Thymus (tissue), 11 donors: ENCODE data around the gene KIRREL3. TPM values are rescaled to one million over a fixed set of nuclear protein-coding genes. Genes with fewer than 3 reads are reported as not detected.

Experiments
- DNase-seq, 9 donors: peaks; one replicate each; pipeline ENCODE4 v3.0.0-alpha.2; 2013; ENCODE audit warnings: low spot score in 9 of 9, low read depth in 6 of 9, missing footprints in 1 of 9
- H3K27ac ChIP-seq, 2 donors: one replicate each; pipeline ENCODE4 v1.5.1; 2013; ENCODE audit warnings: control low read depth in 1 of 2, low read depth in 1 of 2, low read length in 1 of 2, mild to moderate bottlenecking in 1 of 2, moderate library complexity in 1 of 2
- H3K27me3 ChIP-seq, 2 donors: one replicate each; pipeline ENCODE4 v1.5.1; 2013; ENCODE audit warnings: low read length in 1 of 2; ENCODE audit not compliant: control insufficient read depth in 2 of 2, insufficient read depth in 1 of 2
- H3K36me3 ChIP-seq, 2 donors: one replicate each; pipeline ENCODE4 v1.5.1; 2013; ENCODE audit warnings: low read length in 1 of 2, mild to moderate bottlenecking in 1 of 2, moderate library complexity in 1 of 2; ENCODE audit not compliant: control insufficient read depth in 2 of 2, insufficient read depth in 2 of 2
- H3K4me1 ChIP-seq, 2 donors: one replicate each; pipeline ENCODE4 v1.5.1; 2013; ENCODE audit warnings: low read length in 2 of 2; ENCODE audit not compliant: control insufficient read depth in 2 of 2, insufficient read depth in 2 of 2
- H3K4me3 ChIP-seq, 2 donors: one replicate each; pipeline ENCODE4 v1.5.1; 2013; ENCODE audit warnings: low read length in 2 of 2, control low read depth in 1 of 2, mild to moderate bottlenecking in 1 of 2
- H3K9me3 ChIP-seq, 2 donors: one replicate each; pipeline ENCODE4 v1.5.1; 2013; ENCODE audit warnings: low read length in 1 of 2, mild to moderate bottlenecking in 1 of 2; ENCODE audit not compliant: control insufficient read depth in 2 of 2, insufficient read depth in 1 of 2
- WGBS: extraction: QIAGEN DNeasy Blood & Tissue Kit; methylation state at CpG from one replicate; pipeline ENCODE4 v1.1.7; 2013; 5-methylcytosine and 5-hydroxymethylcytosine counted together
- polyA plus RNA-seq: library from polyadenylated mRNA; stranded (reverse); fragments of 200-250 nt; gene quantifications from one replicate; pipeline ENCODE4 v1.2.3, GENCODE V29; 2013
- total RNA-seq: library from RNA; stranded (reverse); fragments of 120-200 nt; gene quantifications from one replicate; pipeline ENCODE4 v1.2.4, GENCODE V29; 2013
- donor health status: healthy.

Gene KIRREL3
- total and polyA plus RNA-seq, 2 donors = 0.09 to 0.14 TPM

- 90% methylated on average over 3 of the region's 3 CpGs for WGBS
- Histone ChIP-seq H3K4me3 (no peak overlapping the region), H3K27ac (no peak overlapping the region), H3K27me3 (no peaks in the 10 kb centered on the region), H3K9me3 (no peaks in the 10 kb centered on the region), H3K36me3 (no peaks in the 10 kb centered on the region), H3K4me1 (no peaks in the 10 kb centered on the region)
- DNase-seq = no peak
Observed at GRCh38 chr11:126663749-126664592, 336.6 kb downstream of the KIRREL3 start.

- Histone ChIP-seq H3K27ac (no peak overlapping the region), H3K36me3 (no peaks in the 10 kb centered on the region), H3K27me3 (no peaks in the 10 kb centered on the region), H3K4me1 (no peaks in the 10 kb centered on the region), H3K4me3 (no peak overlapping the region), H3K9me3 (no peaks in the 10 kb centered on the region)
- no peak for DNase-seq
- WGBS = 73% methylated on average over 8 of the region's 8 CpGs
Observed at GRCh38 chr11:126662035-126662790, 338.4 kb downstream of the KIRREL3 start.

- H3K36me3 ChIP-seq = no peaks in the 10 kb centered on the region
- peaks cover 0 to 2% of the 10 kb centered on the region in 2 donors for H3K27me3 ChIP-seq
- H3K4me1 ChIP-seq = no peaks in the 10 kb centered on the region
- H3K4me3 ChIP-seq = no peak overlapping the region
- no peak for DNase-seq
- H3K27ac ChIP-seq = no peak overlapping the region
- 82% methylated on average over 2 of the region's 2 CpGs for WGBS
- no peaks in the 10 kb centered on the region for H3K9me3 ChIP-seq
Observed at GRCh38 chr11:126660761-126661425, 339.7 kb downstream of the KIRREL3 start.

GRCh38 chr11:126660321-126660720, 340.2 kb downstream of the KIRREL3 start:
- 84% methylated on average over 5 of the region's 5 CpGs for WGBS
- no peak overlapping the region for H3K4me3 ChIP-seq
- no peaks in the 10 kb centered on the region for H3K9me3 ChIP-seq
- H3K36me3 ChIP-seq = no peaks in the 10 kb centered on the region
- H3K27me3 ChIP-seq = peaks cover 0 to 2% of the 10 kb centered on the region in 2 donors
- DNase-seq = no peak
- H3K27ac ChIP-seq = no peak overlapping the region
- H3K4me1 ChIP-seq = no peaks in the 10 kb centered on the region

GRCh38 chr11:126658306-126659056, 342.1 kb downstream of the KIRREL3 start:
- WGBS = 73% methylated on average over 6 of the region's 6 CpGs
- no peaks in the 10 kb centered on the region for H3K9me3 ChIP-seq
- H3K27me3 ChIP-seq = peaks cover 0 to 2% of the 10 kb centered on the region in 2 donors
- H3K36me3 ChIP-seq = no peaks in the 10 kb centered on the region
- no peak for DNase-seq
- H3K4me3 ChIP-seq = no peak overlapping the region
- no peaks in the 10 kb centered on the region for H3K4me1 ChIP-seq
- H3K27ac ChIP-seq = no peak overlapping the region

- Histone ChIP-seq H3K36me3 (no peaks in the 10 kb centered on the region), H3K27me3 (peaks cover 0 to 2% of the 10 kb centered on the region in 2 donors), H3K4me3 (no peak overlapping the region), H3K4me1 (no peaks in the 10 kb centered on the region), H3K27ac (no peak overlapping the region), H3K9me3 (no peaks in the 10 kb centered on the region)
- no peak for DNase-seq
- WGBS = 67% methylated on average over 2 of the region's 2 CpGs
Observed at GRCh38 chr11:126655807-126656128, 344.8 kb downstream of the KIRREL3 start.

GRCh38 chr11:126654886-126655806, 345.4 kb downstream of the KIRREL3 start:
- no peak overlapping the region for H3K27ac ChIP-seq
- no peaks in the 10 kb centered on the region for H3K4me1 ChIP-seq
- 59% methylated on average over 12 of the region's 12 CpGs for WGBS
- H3K36me3 ChIP-seq = no peaks in the 10 kb centered on the region
- DNase-seq = no peak
- no peaks in the 10 kb centered on the region for H3K9me3 ChIP-seq
- no peak overlapping the region for H3K4me3 ChIP-seq
- peaks cover 0 to 2% of the 10 kb centered on the region in 2 donors for H3K27me3 ChIP-seq

GRCh38 chr11:126653040-126653439, 347.5 kb downstream of the KIRREL3 start:
- Histone ChIP-seq H3K36me3 (no peaks in the 10 kb centered on the region), H3K27me3 (peaks cover 0 to 2% of the 10 kb centered on the region in 2 donors), H3K9me3 (no peaks in the 10 kb centered on the region), H3K27ac (no peak overlapping the region), H3K4me1 (no peaks in the 10 kb centered on the region), H3K4me3 (no peak overlapping the region)
- no peak for DNase-seq
- 90% methylated on average over 8 of the region's 8 CpGs for WGBS
